ENCODE measurements around the gene ELOVL7.
"Not testable (repeated sequence)": the region's sequence is repeated elsewhere in the genome, so short reads cannot be mapped to it uniquely, and the experiment has no call there.

The ELOVL7 gene

DNA sequence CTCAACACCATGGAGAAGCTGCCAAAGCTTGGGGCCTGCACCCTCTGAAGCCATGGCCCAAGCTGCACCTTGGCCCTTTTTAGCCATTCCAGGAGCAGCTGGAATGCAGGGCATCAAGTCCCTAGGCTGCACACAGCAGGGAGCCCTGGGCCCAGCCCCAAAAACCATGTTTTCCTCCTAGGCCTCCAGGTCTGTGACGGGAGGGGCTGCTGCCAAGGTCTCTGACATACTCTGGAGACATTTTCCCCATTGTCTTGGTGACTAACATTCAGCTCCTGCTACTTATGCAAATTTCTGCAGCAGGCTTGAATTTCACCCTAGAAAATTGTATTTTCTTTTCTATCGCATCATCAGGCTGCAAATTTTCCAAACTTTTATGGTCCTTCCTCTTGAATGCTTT is 64.6 kb downstream of the ELOVL7 start:
- H3K4me3 Mint-ChIP-seq, result no peak overlapping the region
- H3K27ac Mint-ChIP-seq, result no peak overlapping the region
- H3K36me3 Mint-ChIP-seq, result no peaks in the 10 kb centered on the region
- H3K4me1 Mint-ChIP-seq, result no peaks in the 10 kb centered on the region
- H3K9me3 Mint-ChIP-seq, result no peaks in the 10 kb centered on the region
- peaks cover 3% of the 10 kb centered on the region for H3K27me3 Mint-ChIP-seq

DNA sequence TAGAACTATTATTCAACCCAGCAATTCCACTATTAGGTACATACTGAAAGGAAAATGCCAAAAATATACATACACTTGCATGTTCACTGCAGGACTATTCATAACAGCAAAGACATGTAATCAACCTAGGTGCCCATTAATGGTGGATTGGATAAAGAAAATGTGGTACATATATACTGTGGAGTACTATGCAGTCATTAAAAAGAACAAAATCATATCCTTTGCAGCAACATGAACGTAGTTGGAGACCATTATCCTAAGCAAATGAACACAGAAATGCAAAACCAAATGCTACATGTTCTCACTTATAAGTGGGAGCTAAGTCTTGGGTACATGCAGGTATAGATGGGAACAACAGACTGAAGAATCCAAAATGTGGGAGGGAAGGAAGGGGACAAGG is 67.7 kb downstream of the ELOVL7 start:
- Mint-ChIP-seq H3K4me3 (no peak overlapping the region), H3K36me3 (no peaks in the 10 kb centered on the region), H3K27me3 (peaks cover 6% of the 10 kb centered on the region), H3K27ac (no peak overlapping the region), H3K4me1 (no peaks in the 10 kb centered on the region), H3K9me3 (no peaks in the 10 kb centered on the region)

DNA sequence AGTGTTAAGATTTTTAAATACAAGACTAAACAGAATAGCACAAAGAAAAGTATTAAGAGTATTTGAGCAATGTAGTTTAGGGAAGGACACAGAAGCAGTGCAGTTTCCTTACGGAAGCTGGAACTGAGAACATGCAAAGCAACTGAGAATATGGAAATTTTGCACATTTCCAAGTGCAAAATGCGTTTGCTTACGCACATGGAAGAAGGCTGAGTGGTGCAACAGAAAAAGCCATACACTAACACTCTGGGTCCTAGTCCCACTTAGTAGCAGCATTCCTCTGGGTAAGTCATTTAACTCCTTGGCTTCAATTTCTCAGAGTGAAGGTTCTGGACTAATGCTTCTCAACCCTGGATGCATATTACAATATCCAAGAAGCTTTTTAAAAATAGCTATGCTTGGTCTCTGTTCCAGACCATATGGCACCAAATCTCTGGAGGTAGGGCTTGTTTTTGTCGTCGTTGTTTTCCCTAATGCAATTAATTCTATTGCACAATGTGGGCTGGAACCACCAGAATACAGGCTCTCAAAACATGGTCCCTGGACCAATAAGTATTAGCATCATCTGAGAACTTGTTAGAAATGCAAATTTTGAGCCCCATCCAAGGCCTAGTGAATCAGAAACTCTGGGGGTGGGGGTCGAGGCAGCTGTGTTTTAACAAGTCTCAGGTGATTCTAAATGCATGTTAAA is 78.9 kb downstream of the ELOVL7 start:
- H3K27ac Mint-ChIP-seq, result no peak overlapping the region

DNA sequence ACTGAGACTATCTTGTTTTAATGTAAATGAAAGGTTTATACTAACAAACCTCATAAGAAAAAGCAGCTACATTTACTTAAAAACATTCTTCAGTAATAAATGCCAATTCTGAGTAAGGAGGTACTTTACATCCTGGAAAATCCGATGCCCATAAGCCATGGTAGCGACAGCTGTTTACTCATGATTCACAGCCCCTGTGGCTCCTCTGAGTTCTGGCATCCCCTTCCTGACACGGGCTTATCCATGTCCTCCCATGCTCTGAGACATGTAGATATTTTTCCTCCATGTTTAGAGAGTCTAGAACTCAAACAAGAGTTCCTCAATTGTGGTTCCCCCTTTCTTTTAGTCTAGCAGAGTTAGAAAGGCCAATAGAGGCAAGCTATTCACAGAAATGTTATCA is 81.0 kb downstream of the ELOVL7 start:
- H3K4me3 Mint-ChIP-seq, result no peak overlapping the region
- H3K27ac Mint-ChIP-seq, result no peak overlapping the region
- no peaks in the 10 kb centered on the region for H3K9me3 Mint-ChIP-seq
- H3K36me3 Mint-ChIP-seq, result no peaks in the 10 kb centered on the region
- H3K27me3 Mint-ChIP-seq, result peaks cover 2% of the 10 kb centered on the region
- no peaks in the 10 kb centered on the region for H3K4me1 Mint-ChIP-seq

More for the DNA sequence above, 78.9 kb downstream of the ELOVL7 start:
- H3K27me3 Mint-ChIP-seq, result peaks cover 2% of the 10 kb centered on the region
- H3K9me3 Mint-ChIP-seq, result no peaks in the 10 kb centered on the region
- H3K4me3 Mint-ChIP-seq, result no peak overlapping the region
- H3K36me3 Mint-ChIP-seq, result no peaks in the 10 kb centered on the region
- no peaks in the 10 kb centered on the region for H3K4me1 Mint-ChIP-seq

DNA sequence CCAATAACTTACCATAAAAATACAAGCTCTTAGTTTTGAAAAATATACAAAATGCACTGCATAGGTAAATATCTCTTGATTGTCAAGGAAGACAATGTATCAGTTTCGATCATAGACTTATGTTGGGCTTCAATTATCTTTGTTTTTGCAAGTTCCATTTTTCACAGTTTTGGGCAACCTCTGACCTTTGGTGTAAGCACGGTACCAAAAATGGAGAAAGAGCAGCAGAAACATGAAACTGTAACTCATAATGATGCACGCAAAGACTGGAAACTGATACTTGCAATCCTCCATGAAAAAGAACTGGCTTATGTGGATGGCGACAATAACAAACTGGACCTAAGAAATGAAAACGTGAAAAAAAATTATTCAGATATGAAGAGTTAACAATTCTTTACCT is 89.6 kb downstream of the ELOVL7 start:
- H3K4me3 Mint-ChIP-seq, result no peak overlapping the region
- no peak overlapping the region for H3K27ac Mint-ChIP-seq
- no peaks in the 10 kb centered on the region for H3K36me3 Mint-ChIP-seq
- H3K27me3 Mint-ChIP-seq, result peaks cover 6% of the 10 kb centered on the region
- H3K4me1 Mint-ChIP-seq, result no peaks in the 10 kb centered on the region
- H3K9me3 Mint-ChIP-seq, result no peaks in the 10 kb centered on the region

DNA sequence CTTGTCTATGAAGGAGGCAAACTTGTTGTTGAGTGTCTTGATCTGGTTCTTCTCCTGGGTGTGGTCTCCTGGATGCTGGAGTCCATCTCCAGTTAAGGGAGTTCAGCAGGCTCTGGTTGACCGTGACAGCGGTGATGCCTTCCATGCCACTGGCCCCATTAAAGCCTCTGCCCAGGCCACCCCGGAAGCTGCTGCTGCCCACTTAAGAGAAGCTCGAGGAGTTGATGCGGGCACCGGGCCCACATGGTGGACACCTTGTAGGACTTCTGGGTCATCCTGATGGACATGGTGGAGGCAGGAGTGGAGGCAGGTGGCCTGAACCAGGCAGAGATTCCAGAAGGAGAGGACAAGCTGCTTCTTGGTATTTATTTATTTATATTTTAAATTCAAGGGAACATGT is 99.4 kb downstream of the ELOVL7 start:
- Mint-ChIP-seq H3K27ac (no peak overlapping the region), H3K27me3 (peaks cover 5% of the 10 kb centered on the region), H3K4me3 (no peak overlapping the region), H3K9me3 (peaks cover 9% of the 10 kb centered on the region), H3K36me3 (peaks cover 2% of the 10 kb centered on the region), H3K4me1 (no peaks in the 10 kb centered on the region)

DNA sequence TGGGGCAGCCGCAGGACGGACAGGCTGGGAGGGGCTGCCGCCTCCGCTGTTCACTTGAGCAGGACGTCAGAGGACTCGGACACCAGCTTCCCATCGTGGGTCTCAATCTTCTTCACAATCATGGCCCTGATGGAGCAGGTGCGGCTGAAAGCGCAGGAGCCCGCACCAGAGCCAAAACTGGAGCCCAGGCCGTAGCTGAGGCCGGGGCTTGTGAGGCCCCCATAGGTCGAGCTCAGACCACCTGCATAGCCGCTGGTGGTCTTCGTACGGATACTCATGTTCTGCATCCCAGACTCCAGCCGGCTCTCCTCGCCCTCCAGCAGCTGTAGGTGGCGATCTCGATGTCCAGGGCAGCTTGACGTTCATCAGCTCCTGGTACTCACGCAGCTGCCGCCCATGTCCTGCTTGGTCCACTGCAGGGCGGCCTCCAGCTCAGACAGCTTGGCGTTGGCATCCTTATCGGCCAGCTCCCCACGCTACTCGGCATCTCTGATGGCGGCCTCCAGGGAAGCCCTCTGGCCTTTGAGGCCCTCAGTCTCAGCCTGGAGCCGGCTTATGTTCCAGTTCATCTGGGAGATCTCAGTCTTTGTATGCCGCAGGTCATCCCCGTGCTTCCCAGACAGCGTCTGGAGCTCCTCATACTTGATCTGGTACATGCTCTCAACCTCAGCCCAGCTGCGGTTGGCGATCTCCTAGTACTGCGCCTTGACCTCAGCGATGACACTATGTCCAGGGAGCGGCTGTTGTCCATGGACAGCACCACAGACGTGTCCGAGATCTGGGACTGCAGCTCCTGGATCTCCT is 100.4 kb downstream of the ELOVL7 start:
- no peaks in the 10 kb centered on the region for H3K4me1 Mint-ChIP-seq
- H3K36me3 Mint-ChIP-seq, result peaks cover 2% of the 10 kb centered on the region
- H3K4me3 Mint-ChIP-seq, result no peak overlapping the region
- H3K27ac Mint-ChIP-seq, result no peak overlapping the region
- peaks cover 5% of the 10 kb centered on the region for H3K27me3 Mint-ChIP-seq
- H3K9me3 Mint-ChIP-seq, result peaks cover 9% of the 10 kb centered on the region

DNA sequence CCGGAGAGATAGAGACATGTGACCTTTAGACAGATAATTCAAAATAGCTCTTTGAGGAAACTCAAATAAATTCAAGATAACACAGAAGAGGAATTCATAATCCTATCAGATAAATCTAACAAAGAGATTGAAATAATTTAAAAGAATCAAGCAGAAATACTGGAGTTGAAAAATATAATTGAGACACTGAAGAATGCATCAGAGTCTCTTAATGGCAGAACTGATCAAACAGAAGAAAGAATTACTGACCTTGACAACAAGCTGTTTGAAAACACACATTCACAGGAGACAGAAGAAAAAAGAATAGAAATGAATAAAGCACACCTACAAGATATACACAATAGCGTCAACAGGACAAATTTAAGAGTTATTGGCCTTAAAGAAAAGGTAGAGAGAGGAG is 103.7 kb downstream of the ELOVL7 start:
- Mint-ChIP-seq H3K27ac (no peak overlapping the region), H3K36me3 (peaks cover 2% of the 10 kb centered on the region), H3K4me1 (no peaks in the 10 kb centered on the region), H3K4me3 (no peak overlapping the region), H3K9me3 (peaks cover 9% of the 10 kb centered on the region), H3K27me3 (peaks cover 6% of the 10 kb centered on the region)

DNA sequence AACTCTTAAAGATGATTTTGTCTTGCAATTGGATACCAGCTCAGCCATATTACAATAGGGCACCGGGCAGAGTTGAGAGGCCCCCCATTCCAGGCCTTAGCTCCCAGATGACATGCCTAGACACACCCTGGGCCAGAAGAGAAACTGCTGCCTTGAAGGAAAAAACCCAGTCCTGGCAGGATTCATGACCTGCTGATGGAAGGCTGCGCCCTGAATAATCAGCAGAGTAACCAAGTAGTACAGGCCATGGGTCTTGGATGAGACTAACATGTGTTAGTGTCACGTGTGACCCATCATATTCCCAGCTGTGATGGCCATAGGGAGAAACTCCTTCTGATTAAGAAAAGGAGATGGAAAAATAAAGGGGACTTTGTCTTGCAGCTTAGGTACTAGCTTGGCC is 105.1 kb downstream of the ELOVL7 start:
- Mint-ChIP-seq H3K27me3 (peaks cover 6% of the 10 kb centered on the region), H3K4me3 (no peak overlapping the region), H3K9me3 (peaks cover 9% of the 10 kb centered on the region), H3K27ac (no peak overlapping the region), H3K36me3 (peaks cover 2% of the 10 kb centered on the region), H3K4me1 (no peaks in the 10 kb centered on the region)

DNA sequence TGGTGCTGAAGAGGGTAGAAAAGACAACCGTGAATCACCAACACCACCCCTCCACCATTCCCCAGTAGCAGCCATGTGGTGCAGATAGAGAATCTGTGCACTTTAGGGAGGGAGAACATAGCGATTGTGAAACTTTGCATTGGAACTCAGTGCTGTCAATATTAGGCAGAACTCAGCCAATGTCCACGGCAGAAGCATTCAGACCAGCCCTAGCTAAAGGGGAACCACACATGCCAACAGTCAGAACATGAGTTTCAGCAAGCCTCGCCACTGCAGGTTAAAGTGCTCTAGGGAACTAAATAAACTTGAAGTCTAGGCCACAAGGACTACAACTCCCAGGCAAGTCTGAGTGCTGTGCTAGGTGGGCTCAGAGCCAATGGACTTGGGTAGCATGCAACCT is 105.6 kb downstream of the ELOVL7 start:
- H3K4me3 Mint-ChIP-seq, result no peak overlapping the region
- peaks cover 6% of the 10 kb centered on the region for H3K27me3 Mint-ChIP-seq
- peaks cover 2% of the 10 kb centered on the region for H3K36me3 Mint-ChIP-seq
- H3K27ac Mint-ChIP-seq, result no peak overlapping the region
- H3K9me3 Mint-ChIP-seq, result peaks cover 9% of the 10 kb centered on the region
- H3K4me1 Mint-ChIP-seq, result no peaks in the 10 kb centered on the region

DNA sequence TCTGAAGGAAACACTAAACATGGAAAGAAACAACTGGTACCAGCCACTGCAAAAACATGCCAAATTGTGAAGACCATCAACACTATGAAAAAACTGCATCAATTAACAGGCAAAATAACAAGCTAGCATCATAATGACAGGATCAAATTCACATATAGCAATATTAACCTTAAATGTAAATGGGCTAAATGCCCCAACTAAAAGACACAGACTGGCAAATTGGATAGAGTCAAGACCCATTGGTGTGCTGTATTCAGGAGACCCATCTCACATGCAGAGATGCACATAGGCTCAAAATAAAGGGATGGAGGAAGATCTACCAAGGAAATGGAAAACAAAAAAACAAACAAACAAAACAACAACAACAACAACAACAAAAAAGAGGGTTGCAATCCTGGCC is 113.2 kb downstream of the ELOVL7 start:
- not testable (repeated sequence) for H3K27ac Mint-ChIP-seq, H3K36me3 Mint-ChIP-seq, H3K9me3 Mint-ChIP-seq, H3K4me1 Mint-ChIP-seq, H3K4me3 Mint-ChIP-seq, H3K27me3 Mint-ChIP-seq

DNA sequence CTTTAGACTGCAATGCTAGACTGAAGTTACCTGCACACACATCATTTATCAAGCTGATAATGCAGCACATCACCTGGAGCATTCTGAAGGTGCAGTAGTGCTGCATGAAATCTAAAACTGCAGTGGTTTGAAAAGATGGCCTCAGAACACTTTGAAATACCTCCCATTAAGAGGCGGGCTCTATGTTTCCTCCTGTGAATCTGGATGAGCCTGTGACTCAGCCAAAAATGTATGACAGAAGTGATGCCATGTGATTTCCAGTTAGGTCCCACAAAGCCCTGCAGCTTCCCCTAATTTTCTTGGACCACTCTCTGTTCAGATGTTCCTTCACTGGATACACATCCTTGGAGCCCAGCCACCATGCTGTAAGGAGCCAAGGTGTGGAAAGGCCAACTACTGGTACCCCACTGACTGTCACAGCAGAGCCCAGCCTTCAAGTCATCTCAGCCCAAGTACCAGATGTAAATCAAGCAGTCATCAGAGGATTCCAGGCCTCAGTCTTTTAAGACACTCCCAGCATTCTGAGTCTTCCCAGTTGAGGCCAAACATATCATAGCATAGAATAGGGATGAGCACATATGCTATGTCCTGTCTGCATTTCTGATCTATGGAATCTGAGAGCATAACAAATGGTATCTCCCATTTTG is 116.9 kb downstream of the ELOVL7 start:
- no peak overlapping the region for H3K4me3 Mint-ChIP-seq
- no peaks in the 10 kb centered on the region for H3K36me3 Mint-ChIP-seq
- no peaks in the 10 kb centered on the region for H3K4me1 Mint-ChIP-seq
- no peak overlapping the region for H3K27ac Mint-ChIP-seq
- H3K9me3 Mint-ChIP-seq, result no peaks in the 10 kb centered on the region
- H3K27me3 Mint-ChIP-seq, result peaks cover 10% of the 10 kb centered on the region

DNA sequence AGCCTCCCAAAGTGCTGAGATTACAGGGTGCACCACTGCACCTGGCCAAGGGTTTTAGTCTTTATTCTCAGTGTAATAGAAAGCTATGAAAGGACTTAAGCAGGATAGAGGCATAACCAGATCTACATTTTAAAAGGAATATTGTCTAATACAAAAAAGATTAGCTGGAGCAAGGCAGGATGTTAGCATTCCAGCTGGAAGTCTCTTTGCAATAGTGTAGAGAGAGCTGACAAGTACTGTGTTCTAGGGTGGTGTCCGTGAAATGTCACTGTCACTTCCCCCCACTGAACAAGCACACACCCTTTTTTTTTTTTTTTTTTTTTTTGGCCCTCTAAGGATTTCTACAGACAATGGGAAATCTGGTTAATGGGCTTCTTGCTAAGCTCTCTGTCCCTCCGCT is 119.9 kb downstream of the ELOVL7 start:
- H3K36me3 Mint-ChIP-seq, result no peaks in the 10 kb centered on the region
- H3K27ac Mint-ChIP-seq, result no peak overlapping the region
- H3K27me3 Mint-ChIP-seq, result peaks cover 6% of the 10 kb centered on the region
- no peaks in the 10 kb centered on the region for H3K9me3 Mint-ChIP-seq
- H3K4me1 Mint-ChIP-seq, result no peaks in the 10 kb centered on the region
- no peak overlapping the region for H3K4me3 Mint-ChIP-seq

DNA sequence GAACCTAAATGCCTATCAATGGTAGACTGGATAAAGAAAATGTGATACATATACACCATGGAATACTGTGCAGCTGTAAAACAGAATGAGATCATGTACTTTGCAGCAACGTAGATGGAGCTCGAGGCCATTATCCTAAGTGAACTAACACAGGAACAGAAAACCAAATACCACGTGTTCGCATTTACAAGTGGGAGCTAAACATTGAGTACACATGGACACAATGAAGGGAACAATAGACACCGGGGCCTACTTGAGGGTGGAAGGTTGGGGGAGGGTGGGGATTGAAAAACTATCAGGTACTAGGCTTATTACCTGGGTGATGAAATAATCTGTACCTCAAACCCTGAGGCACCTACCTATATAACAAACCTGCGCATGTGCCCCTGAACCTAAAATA is 121.7 kb downstream of the ELOVL7 start:
- H3K27me3 Mint-ChIP-seq, result peaks cover 16% of the 10 kb centered on the region
- no peak overlapping the region for H3K4me3 Mint-ChIP-seq
- H3K4me1 Mint-ChIP-seq, result no peaks in the 10 kb centered on the region
- no peak overlapping the region for H3K27ac Mint-ChIP-seq
- peaks cover 2% of the 10 kb centered on the region for H3K36me3 Mint-ChIP-seq
- H3K9me3 Mint-ChIP-seq, result no peaks in the 10 kb centered on the region

DNA sequence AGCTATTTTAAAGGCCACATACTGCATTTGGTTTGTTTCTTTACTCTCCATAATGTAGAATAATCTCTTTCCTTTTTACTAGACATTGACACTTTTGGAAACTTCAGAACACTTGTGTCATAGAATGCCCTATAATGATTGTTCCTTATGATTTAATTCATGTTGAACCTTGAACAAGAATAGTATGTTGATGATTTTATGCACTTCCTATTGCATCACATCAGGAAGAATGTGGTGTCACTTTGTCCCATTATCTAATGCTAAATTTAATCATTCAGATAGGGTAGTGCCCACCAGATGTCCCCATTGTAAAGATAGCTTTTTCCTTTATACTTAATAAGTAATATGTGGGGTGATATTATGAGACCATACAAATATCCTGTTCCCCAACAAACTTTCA is 124.7 kb downstream of the ELOVL7 start:
- H3K27me3 Mint-ChIP-seq, result peaks cover 19% of the 10 kb centered on the region
- H3K9me3 Mint-ChIP-seq, result no peaks in the 10 kb centered on the region
- H3K36me3 Mint-ChIP-seq, result peaks cover 2% of the 10 kb centered on the region
- no peaks in the 10 kb centered on the region for H3K4me1 Mint-ChIP-seq
- no peak overlapping the region for H3K4me3 Mint-ChIP-seq
- no peak overlapping the region for H3K27ac Mint-ChIP-seq

DNA sequence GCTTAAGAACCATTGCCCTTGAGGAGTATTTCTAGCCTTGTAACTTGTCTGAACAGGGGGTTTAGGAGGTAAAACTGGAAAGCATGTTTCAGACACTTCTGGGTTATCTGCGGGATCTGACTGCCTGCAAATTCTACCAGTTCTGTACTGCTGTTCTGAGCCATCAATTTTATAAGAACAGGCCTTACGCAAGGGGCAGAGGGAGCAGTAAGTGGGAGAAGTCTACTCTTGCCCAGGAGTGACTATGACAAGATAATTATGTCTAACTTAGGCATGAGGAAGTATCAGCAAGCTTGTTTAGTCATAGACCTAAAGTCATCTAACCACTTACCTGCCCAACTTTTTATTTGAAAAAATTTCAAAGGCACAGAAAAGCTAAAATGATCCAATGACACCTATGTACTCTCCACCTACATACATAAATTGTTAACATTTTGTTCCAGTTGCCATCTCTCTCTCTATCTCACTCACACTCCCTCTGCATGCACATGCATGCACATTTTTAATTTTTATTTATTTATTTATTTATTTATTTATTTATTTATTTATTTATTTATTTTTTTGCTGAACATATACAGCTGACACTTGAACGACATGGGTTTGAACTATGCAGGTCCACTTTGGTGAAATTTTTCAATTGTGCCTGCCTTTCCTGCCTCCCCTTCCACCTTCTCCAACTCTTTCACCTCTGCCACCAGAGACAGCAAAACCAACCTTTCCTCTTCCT is 125.7 kb downstream of the ELOVL7 start:
- H3K27ac Mint-ChIP-seq, result no peak overlapping the region
- H3K9me3 Mint-ChIP-seq, result no peaks in the 10 kb centered on the region
- no peak overlapping the region for H3K4me3 Mint-ChIP-seq
- peaks cover 2% of the 10 kb centered on the region for H3K36me3 Mint-ChIP-seq
- no peaks in the 10 kb centered on the region for H3K4me1 Mint-ChIP-seq
- H3K27me3 Mint-ChIP-seq, result peaks cover 21% of the 10 kb centered on the region

Data from activated naive CD4-positive, alpha-beta T cell treated with anti-CD3 and anti-CD28 coated beads, Interleukin-2, amount 50 U/mL, for 24 hours (primary cell).